Measurements from ENCODE around the gene PTGDR. TPM values are rescaled to one million over a fixed set of nuclear protein-coding genes. Genes with fewer than 3 reads are reported as not detected.
A peak's percentile ranks its signal among the peaks of the same experiment; 100 is the strongest.

Gene PTGDR, protein sequence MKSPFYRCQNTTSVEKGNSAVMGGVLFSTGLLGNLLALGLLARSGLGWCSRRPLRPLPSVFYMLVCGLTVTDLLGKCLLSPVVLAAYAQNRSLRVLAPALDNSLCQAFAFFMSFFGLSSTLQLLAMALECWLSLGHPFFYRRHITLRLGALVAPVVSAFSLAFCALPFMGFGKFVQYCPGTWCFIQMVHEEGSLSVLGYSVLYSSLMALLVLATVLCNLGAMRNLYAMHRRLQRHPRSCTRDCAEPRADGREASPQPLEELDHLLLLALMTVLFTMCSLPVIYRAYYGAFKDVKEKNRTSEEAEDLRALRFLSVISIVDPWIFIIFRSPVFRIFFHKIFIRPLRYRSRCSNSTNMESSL
- polyA plus RNA-seq (2013, experiment 1 of 2) = not detected
- not detected for polyA plus RNA-seq (2013, experiment 2 of 2)

DNA sequence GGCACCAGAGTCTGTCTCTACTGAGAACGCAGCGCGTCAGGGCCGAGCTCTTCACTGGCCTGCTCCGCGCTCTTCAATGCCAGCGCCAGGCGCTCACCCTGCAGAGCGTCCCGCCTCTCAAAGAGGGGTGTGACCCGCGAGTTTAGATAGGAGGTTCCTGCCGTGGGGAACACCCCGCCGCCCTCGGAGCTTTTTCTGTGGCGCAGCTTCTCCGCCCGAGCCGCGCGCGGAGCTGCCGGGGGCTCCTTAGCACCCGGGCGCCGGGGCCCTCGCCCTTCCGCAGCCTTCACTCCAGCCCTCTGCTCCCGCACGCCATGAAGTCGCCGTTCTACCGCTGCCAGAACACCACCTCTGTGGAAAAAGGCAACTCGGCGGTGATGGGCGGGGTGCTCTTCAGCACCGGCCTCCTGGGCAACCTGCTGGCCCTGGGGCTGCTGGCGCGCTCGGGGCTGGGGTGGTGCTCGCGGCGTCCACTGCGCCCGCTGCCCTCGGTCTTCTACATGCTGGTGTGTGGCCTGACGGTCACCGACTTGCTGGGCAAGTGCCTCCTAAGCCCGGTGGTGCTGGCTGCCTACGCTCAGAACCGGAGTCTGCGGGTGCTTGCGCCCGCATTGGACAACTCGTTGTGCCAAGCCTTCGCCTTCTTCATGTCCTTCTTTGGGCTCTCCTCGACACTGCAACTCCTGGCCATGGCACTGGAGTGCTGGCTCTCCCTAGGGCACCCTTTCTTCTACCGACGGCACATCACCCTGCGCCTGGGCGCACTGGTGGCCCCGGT lies at the start of gene PTGDR:
Gene PTGDR (plus strand): TSS at position 198 of the 778 bp plus-strand sequence. CDS start 117 bp downstream, at position 315.
- Histone ChIP-seq H3K4me3 (ENCODE audit: insufficient read depth in 1 of 2, low read depth in 1 of 2, low read length in 2 of 2) (peak within 1 kb of the TSS; percentile 45 to 68), H2BK12ac (ENCODE audit: low read length in 2 of 2) (no peak within 1 kb of the TSS), H3K14ac (ENCODE audit: low read length in 2 of 2) (peak within 1 kb of the TSS in 1 of 2 experiments; percentile 62), H3K23ac (ENCODE audit: low read length in 2 of 2) (peak within 1 kb of the TSS in 1 of 2 experiments; percentile 68), H3K36me3 (ENCODE audit: control insufficient read depth in 1 of 2, insufficient read depth in 2 of 2, low read depth in 1 of 2, low read length in 2 of 2) (no peaks in the 10 kb centered on the region), H3K9me3 (ENCODE audit: control insufficient read depth, low read length) (no peaks in the 10 kb centered on the region), H3K9ac (ENCODE audit: low read length) (peak within 1 kb of the TSS; percentile 12), H2BK15ac (ENCODE audit: low read depth, poor library complexity, severe bottlenecking) (no peak within 1 kb of the TSS), H4K91ac (ENCODE audit: low read length) (no peak within 1 kb of the TSS), H2BK5ac (ENCODE audit: low read depth, low read length, poor library complexity, severe bottlenecking) (no peak within 1 kb of the TSS), H3K4me2 (ENCODE audit: low read length, poor library complexity, severe bottlenecking) (peak within 1 kb of the TSS; percentile 57), H3K18ac (ENCODE audit: low read depth in 1 of 2, low read length in 2 of 2) (no peak within 1 kb of the TSS), H3K79me1 (replicated peaks; ENCODE audit: low read length, poor library complexity, severe bottlenecking) (no peaks in the 10 kb centered on the region), H2BK120ac (ENCODE audit: low read depth, low read length) (no peak within 1 kb of the TSS), H3K27me3 (ENCODE audit: control insufficient read depth in 1 of 2, insufficient read depth in 1 of 2, low read length in 2 of 2) (peaks cover 38 to 52% of the 10 kb centered on the region in 2 experiments), H3K4me1 (ENCODE audit: control insufficient read depth, insufficient read depth, low read depth, low read length) (peaks cover 14% of the 10 kb centered on the region), H2AFZ (ENCODE audit: low read depth, low read length) (peak within 1 kb of the TSS; percentile 6), H3K4ac (ENCODE audit: low read depth in 1 of 2, low read length in 2 of 2) (no peak within 1 kb of the TSS), H4K8ac (ENCODE audit: low read length) (no peak within 1 kb of the TSS), H3K27ac (ENCODE audit: low read length, poor library complexity, severe bottlenecking) (no peak within 1 kb of the TSS), H2AK5ac (ENCODE audit: low read length, severe bottlenecking) (no peak within 1 kb of the TSS)
- 6% methylated on average over 62 of the region's 63 CpGs for WGBS
- DNase-seq = peak; percentile 21

DNA sequence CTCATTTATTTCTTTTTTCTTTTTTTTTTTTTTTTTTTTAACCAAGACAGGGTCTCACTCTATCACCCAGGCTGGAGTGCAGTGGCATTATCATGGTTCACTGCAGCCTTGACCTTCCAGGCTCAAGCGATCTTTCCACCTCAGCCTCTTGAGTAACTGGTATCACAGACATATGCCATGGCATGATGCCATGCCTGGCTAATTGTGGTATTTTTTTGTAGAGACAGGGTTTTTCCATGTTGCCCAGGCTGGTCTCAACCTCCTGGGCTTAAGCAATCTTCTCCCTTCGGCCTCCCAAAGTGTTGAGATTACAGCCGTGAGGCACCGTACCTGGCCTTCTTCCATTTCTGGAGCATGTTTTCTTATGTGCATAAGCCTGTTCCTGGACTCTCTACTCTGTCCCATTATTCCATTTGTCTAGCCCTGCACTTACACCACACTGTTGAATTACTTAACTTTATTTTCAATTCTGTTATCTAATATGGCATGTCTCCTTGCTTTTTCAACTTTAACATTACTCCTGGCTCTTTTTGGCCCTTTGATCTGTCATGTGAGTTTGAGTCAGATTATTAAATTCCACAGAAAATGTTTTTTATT lies 47.9 kb upstream of the PTGDR start:
- no peak overlapping the region for H2BK15ac ChIP-seq (ENCODE audit: low read depth, poor library complexity, severe bottlenecking)
- H2BK120ac ChIP-seq (ENCODE audit: low read depth, low read length) = no peak overlapping the region
- no peaks in the 10 kb centered on the region for H3K9me3 ChIP-seq (ENCODE audit: control insufficient read depth, low read length)
- H2BK12ac ChIP-seq (ENCODE audit: low read length in 2 of 2) = no peak overlapping the region
- no peak overlapping the region for H3K23ac ChIP-seq (ENCODE audit: low read length in 2 of 2)
- H3K4me2 ChIP-seq (ENCODE audit: low read length, poor library complexity, severe bottlenecking) = no peak overlapping the region
- H3K18ac ChIP-seq (ENCODE audit: low read depth in 1 of 2, low read length in 2 of 2) = no peak overlapping the region
- no peak overlapping the region for H2AFZ ChIP-seq (ENCODE audit: low read depth, low read length)
- 95% methylated on average over 4 of the region's 4 CpGs for WGBS
- H2BK5ac ChIP-seq (ENCODE audit: low read depth, low read length, poor library complexity, severe bottlenecking) = no peak overlapping the region
- H3K27ac ChIP-seq (ENCODE audit: low read length, poor library complexity, severe bottlenecking) = no peak overlapping the region
- no peaks in the 10 kb centered on the region for H3K79me1 ChIP-seq (replicated peaks; ENCODE audit: low read length, poor library complexity, severe bottlenecking)
- no peak overlapping the region for H4K8ac ChIP-seq (ENCODE audit: low read length)
- no peak overlapping the region for H3K9ac ChIP-seq (ENCODE audit: low read length)
- peaks cover 0 to 4% of the 10 kb centered on the region in 2 experiments for H3K27me3 ChIP-seq (ENCODE audit: control insufficient read depth in 1 of 2, insufficient read depth in 1 of 2, low read length in 2 of 2)
- H3K14ac ChIP-seq (ENCODE audit: low read length in 2 of 2) = no peak overlapping the region
- H4K91ac ChIP-seq (ENCODE audit: low read length) = no peak overlapping the region
- H3K4ac ChIP-seq (ENCODE audit: low read depth in 1 of 2, low read length in 2 of 2) = no peak overlapping the region
- DNase-seq = no peak
- H3K4me1 ChIP-seq (ENCODE audit: control insufficient read depth, insufficient read depth, low read depth, low read length) = no peaks in the 10 kb centered on the region
- H3K4me3 ChIP-seq (ENCODE audit: insufficient read depth in 1 of 2, low read depth in 1 of 2, low read length in 2 of 2) = no peak overlapping the region
- no peak overlapping the region for H2AK5ac ChIP-seq (ENCODE audit: low read length, severe bottlenecking)
- no peaks in the 10 kb centered on the region for H3K36me3 ChIP-seq (ENCODE audit: control insufficient read depth in 1 of 2, insufficient read depth in 2 of 2, low read depth in 1 of 2, low read length in 2 of 2)

DNA sequence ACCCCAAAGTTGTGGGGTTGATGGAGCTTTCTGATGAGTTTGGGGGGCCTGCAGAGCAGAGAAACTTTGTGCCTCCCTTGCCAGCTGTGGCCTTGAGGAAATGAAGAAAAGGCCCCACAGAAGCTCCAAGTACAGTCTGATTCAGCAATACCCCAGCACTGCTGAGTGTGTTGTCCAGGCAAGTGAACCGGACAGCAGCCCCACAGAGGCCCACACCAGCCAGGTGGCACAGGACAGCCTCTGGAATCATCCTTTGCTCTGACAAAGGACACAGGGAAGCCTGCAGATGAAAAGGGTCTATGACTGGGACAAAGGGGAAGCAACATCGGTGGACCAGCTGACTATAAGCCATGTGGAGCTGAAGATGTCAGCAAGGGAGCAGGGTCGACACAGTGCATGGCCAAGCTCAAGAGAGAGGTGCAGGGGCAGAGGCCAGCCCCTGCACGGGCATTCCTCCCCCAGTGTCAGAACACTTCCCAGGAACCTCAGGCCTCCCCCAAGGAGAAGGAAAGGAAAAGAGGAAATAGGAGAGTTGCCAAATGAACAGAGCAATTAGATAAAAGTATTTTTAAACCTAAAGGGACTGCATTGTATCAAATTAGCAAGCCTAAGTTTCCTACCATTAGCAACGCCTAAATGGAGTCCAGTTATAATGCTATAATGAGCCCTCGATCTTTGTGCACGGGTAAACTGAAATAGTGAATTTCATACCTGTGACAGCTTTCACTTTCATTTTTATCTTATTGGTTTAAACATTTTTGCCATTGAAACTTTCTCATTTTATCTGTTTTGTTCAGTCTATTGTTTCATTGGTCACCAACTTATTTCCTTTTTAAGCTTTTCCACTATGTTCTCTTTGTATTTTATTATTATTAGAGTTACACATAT lies 46.3 kb upstream of the PTGDR start:
- Histone ChIP-seq H2AFZ (ENCODE audit: low read depth, low read length) (peak overlapping the region; percentile 27), H3K79me1 (replicated peaks; ENCODE audit: low read length, poor library complexity, severe bottlenecking) (no peaks in the 10 kb centered on the region), H2BK5ac (ENCODE audit: low read depth, low read length, poor library complexity, severe bottlenecking) (no peak overlapping the region), H3K18ac (ENCODE audit: low read depth in 1 of 2, low read length in 2 of 2) (peak overlapping the region in 1 of 2 experiments; percentile 70), H3K9me3 (ENCODE audit: control insufficient read depth, low read length) (no peaks in the 10 kb centered on the region), H3K14ac (ENCODE audit: low read length in 2 of 2) (peak overlapping the region in 1 of 2 experiments; percentile 88), H3K4me2 (ENCODE audit: low read length, poor library complexity, severe bottlenecking) (no peak overlapping the region), H3K27me3 (ENCODE audit: control insufficient read depth in 1 of 2, insufficient read depth in 1 of 2, low read length in 2 of 2) (no peaks in the 10 kb centered on the region), H4K91ac (ENCODE audit: low read length) (peak overlapping the region; percentile 34), H3K27ac (ENCODE audit: low read length, poor library complexity, severe bottlenecking) (no peak overlapping the region), H3K36me3 (ENCODE audit: control insufficient read depth in 1 of 2, insufficient read depth in 2 of 2, low read depth in 1 of 2, low read length in 2 of 2) (no peaks in the 10 kb centered on the region), H3K9ac (ENCODE audit: low read length) (no peak overlapping the region), H4K8ac (ENCODE audit: low read length) (no peak overlapping the region), H2BK15ac (ENCODE audit: low read depth, poor library complexity, severe bottlenecking) (no peak overlapping the region), H3K23ac (ENCODE audit: low read length in 2 of 2) (peak overlapping the region in 1 of 2 experiments; percentile 24), H3K4ac (ENCODE audit: low read depth in 1 of 2, low read length in 2 of 2) (no peak overlapping the region), H3K4me1 (ENCODE audit: control insufficient read depth, insufficient read depth, low read depth, low read length) (no peaks in the 10 kb centered on the region), H2AK5ac (ENCODE audit: low read length, severe bottlenecking) (no peak overlapping the region), H2BK120ac (ENCODE audit: low read depth, low read length) (no peak overlapping the region), H2BK12ac (ENCODE audit: low read length in 2 of 2) (no peak overlapping the region), H3K4me3 (ENCODE audit: insufficient read depth in 1 of 2, low read depth in 1 of 2, low read length in 2 of 2) (peak overlapping the region in 1 of 2 experiments; percentile 3)
- WGBS = 96% methylated on average over 6 of the region's 7 CpGs
- no peak for DNase-seq
